ENCODE measurements around the gene PRKD1.

PRKD1 gene

DNA sequence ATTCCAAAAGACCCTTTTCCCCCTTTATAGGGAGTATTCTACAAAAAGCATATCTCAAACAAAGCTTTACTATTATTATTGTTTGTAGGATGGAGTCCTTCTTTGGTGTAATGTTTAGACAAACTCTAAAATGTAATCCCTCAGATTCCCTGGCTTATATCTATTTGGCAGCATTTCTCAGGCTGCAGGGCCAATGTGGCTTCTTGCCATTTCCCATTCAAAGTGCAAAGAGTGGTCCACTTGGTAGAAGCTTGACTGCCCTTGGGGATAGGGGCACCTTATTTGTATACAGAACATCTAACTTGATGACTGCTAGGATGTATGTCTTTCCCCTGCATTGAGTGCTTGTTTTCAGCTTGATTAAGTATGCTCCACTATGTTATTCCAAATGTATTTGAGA, 242.7 kb downstream of the PRKD1 start:
- no peak overlapping the region for H2AFZ ChIP-seq (ENCODE audit: low read depth, low read length)
- H3K4me1 ChIP-seq (ENCODE audit: low read length), result no peaks in the 10 kb centered on the region
- TF ChIP-seq, protein P1, sequence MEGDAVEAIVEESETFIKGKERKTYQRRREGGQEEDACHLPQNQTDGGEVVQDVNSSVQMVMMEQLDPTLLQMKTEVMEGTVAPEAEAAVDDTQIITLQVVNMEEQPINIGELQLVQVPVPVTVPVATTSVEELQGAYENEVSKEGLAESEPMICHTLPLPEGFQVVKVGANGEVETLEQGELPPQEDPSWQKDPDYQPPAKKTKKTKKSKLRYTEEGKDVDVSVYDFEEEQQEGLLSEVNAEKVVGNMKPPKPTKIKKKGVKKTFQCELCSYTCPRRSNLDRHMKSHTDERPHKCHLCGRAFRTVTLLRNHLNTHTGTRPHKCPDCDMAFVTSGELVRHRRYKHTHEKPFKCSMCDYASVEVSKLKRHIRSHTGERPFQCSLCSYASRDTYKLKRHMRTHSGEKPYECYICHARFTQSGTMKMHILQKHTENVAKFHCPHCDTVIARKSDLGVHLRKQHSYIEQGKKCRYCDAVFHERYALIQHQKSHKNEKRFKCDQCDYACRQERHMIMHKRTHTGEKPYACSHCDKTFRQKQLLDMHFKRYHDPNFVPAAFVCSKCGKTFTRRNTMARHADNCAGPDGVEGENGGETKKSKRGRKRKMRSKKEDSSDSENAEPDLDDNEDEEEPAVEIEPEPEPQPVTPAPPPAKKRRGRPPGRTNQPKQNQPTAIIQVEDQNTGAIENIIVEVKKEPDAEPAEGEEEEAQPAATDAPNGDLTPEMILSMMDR (IDR thresholded peaks at IDR 0.05; ENCODE audit: low read depth, low read length), result no peak
- TF ChIP-seq EZH2phosphoT487 (IDR thresholded peaks at IDR 0.05; ENCODE audit: low read depth), result no peak
- no peaks in the 10 kb centered on the region for H3K9me3 ChIP-seq (ENCODE audit: insufficient read depth, low read length)
- H4K20me1 ChIP-seq (ENCODE audit: insufficient read depth, low read length), result no peaks in the 10 kb centered on the region
- H3K4me3 ChIP-seq (ENCODE audit: low read length), result no peak overlapping the region
- no peak overlapping the region for H3K4me2 ChIP-seq (ENCODE audit: low read length)
- no peaks in the 10 kb centered on the region for H3K79me2 ChIP-seq (ENCODE audit: low read length)
- H3K36me3 ChIP-seq (replicated peaks; ENCODE audit: low read depth, low read length), result no peaks in the 10 kb centered on the region
- H3K27ac ChIP-seq (ENCODE audit: low read length), result no peak overlapping the region
- H3K9ac ChIP-seq (ENCODE audit: low read length), result no peak overlapping the region
- H3K27me3 ChIP-seq (ENCODE audit: low read depth, low read length), result no peaks in the 10 kb centered on the region

DNA sequence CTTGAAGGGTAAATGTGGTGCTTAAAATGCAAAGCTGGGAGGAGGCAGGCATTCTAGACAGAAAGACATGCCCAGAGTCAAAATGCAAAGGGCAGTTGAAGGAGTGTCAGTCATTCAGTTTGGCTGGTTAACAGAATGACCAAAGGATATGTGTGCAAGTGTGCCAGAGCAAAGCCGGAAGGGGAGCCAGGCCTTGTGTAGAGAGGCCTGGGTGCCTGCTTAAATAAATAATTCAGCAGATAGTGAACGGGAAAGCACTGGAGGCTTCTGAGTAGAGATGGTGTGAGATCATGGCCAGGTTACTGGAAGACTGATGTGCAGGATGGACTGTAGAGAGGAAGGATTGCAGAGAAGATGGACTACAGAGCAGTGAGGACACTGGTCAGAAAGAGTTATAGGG, 244.9 kb downstream of the PRKD1 start:
- no peaks in the 10 kb centered on the region for H3K36me3 ChIP-seq (replicated peaks; ENCODE audit: low read depth, low read length)
- no peak overlapping the region for H3K9ac ChIP-seq (ENCODE audit: low read length)
- no peak overlapping the region for H3K4me3 ChIP-seq (ENCODE audit: low read length)
- no peaks in the 10 kb centered on the region for H3K27me3 ChIP-seq (ENCODE audit: low read depth, low read length)
- no peaks in the 10 kb centered on the region for H3K4me1 ChIP-seq (ENCODE audit: low read length)
- H3K27ac ChIP-seq (ENCODE audit: low read length), result no peak overlapping the region
- no peak for TF ChIP-seq EZH2phosphoT487 (IDR thresholded peaks at IDR 0.05; ENCODE audit: low read depth)
- TF ChIP-seq, protein P1 (IDR thresholded peaks at IDR 0.05; ENCODE audit: low read depth, low read length), result no peak
- H3K9me3 ChIP-seq (ENCODE audit: insufficient read depth, low read length), result no peaks in the 10 kb centered on the region
- H4K20me1 ChIP-seq (ENCODE audit: insufficient read depth, low read length), result no peaks in the 10 kb centered on the region
- H3K79me2 ChIP-seq (ENCODE audit: low read length), result no peaks in the 10 kb centered on the region
- H2AFZ ChIP-seq (ENCODE audit: low read depth, low read length), result no peak overlapping the region
- no peak overlapping the region for H3K4me2 ChIP-seq (ENCODE audit: low read length)

DNA sequence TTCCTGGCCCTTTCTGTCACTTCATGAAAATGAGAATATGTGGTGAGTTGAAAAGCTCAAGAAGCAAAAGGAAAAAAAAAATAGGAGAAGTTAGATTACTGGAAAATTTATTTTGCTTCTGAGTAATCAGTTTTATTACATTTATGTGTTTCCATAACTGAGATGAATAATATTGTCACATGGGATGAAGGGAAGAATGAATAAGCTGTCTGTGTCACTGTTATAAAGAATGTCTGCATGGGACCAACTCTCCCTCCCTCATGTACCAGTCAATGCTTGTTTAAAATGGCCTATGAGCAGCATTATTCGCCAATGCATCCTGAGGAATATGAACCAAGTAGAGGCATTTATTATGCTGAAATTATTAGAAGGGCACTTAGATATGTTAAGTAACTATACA, 246.3 kb downstream of the PRKD1 start:
- TF ChIP-seq EZH2phosphoT487 (IDR thresholded peaks at IDR 0.05; ENCODE audit: low read depth), result no peak
- TF ChIP-seq, protein P1 (IDR thresholded peaks at IDR 0.05; ENCODE audit: low read depth, low read length), result no peak
- H2AFZ ChIP-seq (ENCODE audit: low read depth, low read length), result no peak overlapping the region
- H3K9ac ChIP-seq (ENCODE audit: low read length), result no peak overlapping the region
- H3K36me3 ChIP-seq (replicated peaks; ENCODE audit: low read depth, low read length), result no peaks in the 10 kb centered on the region
- H3K9me3 ChIP-seq (ENCODE audit: insufficient read depth, low read length), result no peaks in the 10 kb centered on the region
- no peaks in the 10 kb centered on the region for H4K20me1 ChIP-seq (ENCODE audit: insufficient read depth, low read length)
- no peaks in the 10 kb centered on the region for H3K4me1 ChIP-seq (ENCODE audit: low read length)
- no peak overlapping the region for H3K4me2 ChIP-seq (ENCODE audit: low read length)
- H3K79me2 ChIP-seq (ENCODE audit: low read length), result no peaks in the 10 kb centered on the region
- H3K27me3 ChIP-seq (ENCODE audit: low read depth, low read length), result no peaks in the 10 kb centered on the region
- H3K4me3 ChIP-seq (ENCODE audit: low read length), result no peak overlapping the region
- no peak overlapping the region for H3K27ac ChIP-seq (ENCODE audit: low read length)

DNA sequence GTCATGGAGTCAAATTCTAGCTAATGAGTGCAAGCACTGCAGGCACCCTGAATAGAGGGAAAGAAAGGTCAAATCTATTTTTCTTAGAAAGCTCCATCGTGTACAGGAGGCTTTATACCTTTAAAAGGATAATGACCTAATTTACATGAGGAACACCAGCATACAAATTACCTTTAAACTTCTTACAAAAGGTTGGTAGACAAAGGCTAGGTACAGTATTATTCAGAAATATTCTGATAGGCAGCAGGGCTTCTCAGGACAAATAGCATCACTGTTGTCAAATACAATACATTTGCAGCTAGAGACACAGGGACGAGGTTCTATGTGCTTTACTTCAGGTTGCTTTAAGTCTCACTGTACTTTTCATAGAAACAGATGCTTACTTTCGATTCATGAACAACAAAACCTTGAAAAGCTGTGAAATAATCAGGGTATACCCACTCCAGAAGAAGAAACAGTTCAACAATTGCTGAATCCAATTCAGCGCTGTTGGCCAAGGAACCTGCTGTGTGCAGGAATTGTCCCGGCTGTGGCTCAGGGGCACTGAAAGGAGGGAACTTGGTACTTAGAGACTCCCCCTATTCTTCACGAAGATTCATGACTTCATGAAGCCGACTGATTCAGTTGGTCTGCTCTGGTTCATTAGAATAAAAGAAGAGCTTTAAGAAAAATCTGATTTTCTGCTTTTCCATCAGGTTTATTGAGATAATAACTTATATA, 252.9 kb downstream of the PRKD1 start:
- Histone ChIP-seq H3K9me3 (ENCODE audit: insufficient read depth, low read length) (no peaks in the 10 kb centered on the region), H3K4me2 (ENCODE audit: low read length) (no peak overlapping the region), H3K27ac (ENCODE audit: low read length) (no peak overlapping the region), H3K9ac (ENCODE audit: low read length) (no peak overlapping the region), H3K79me2 (ENCODE audit: low read length) (no peaks in the 10 kb centered on the region), H4K20me1 (ENCODE audit: insufficient read depth, low read length) (no peaks in the 10 kb centered on the region), H3K36me3 (replicated peaks; ENCODE audit: low read depth, low read length) (no peaks in the 10 kb centered on the region), H3K4me1 (ENCODE audit: low read length) (no peaks in the 10 kb centered on the region), H2AFZ (ENCODE audit: low read depth, low read length) (no peak overlapping the region), H3K4me3 (ENCODE audit: low read length) (no peak overlapping the region), H3K27me3 (ENCODE audit: low read depth, low read length) (no peaks in the 10 kb centered on the region)
- TF ChIP-seq EZH2phosphoT487 (IDR thresholded peaks at IDR 0.05; ENCODE audit: low read depth), result no peak
- TF ChIP-seq, protein P1 (IDR thresholded peaks at IDR 0.05; ENCODE audit: low read depth, low read length), result no peak
